Fibroblast of lung (primary cell): ENCODE measurements around the gene FEZF2.

Experiments
- EZH2 ChIP-seq: IDR thresholded peaks from 2 replicates; pipeline ENCODE4 v1.5.1; 2012; ENCODE audit warnings: low read length, control low read depth, mild to moderate bottlenecking; ENCODE audit errors: missing control alignments
- TF ChIP-seq, protein P1 (sequence below), 2 donors: IDR thresholded peaks in 1 of 2; conservative IDR thresholded peaks in 1 of 2; 1 replicate in 1 of 2; 2 replicates in 1 of 2; pipeline ENCODE4 v1.5.1; 2011 to 2012; ENCODE audit warnings: low read length in 2 of 2, control low read depth in 1 of 2, inconsistent platforms in 1 of 2, low read depth in 1 of 2, mild to moderate bottlenecking in 1 of 2

DNA sequence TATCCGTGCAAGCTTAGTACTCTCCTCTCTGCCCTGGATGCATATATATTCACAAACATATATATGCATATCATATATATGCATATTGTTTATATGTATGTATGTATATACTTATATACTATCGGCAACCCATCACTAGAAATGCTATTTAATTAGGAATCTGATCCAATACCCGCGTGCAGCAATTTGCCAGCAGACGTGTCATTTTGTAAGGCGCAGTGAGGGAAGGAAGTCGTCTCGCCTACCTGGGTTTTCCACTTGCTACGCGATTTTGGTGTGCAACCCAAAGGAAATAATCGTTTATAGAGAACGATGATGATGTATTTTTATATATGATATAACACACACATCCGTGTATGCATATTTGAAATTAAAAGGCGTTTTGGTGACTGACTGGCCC is 5.6 kb upstream of the FEZF2 start:
- TF ChIP-seq, protein P1, sequence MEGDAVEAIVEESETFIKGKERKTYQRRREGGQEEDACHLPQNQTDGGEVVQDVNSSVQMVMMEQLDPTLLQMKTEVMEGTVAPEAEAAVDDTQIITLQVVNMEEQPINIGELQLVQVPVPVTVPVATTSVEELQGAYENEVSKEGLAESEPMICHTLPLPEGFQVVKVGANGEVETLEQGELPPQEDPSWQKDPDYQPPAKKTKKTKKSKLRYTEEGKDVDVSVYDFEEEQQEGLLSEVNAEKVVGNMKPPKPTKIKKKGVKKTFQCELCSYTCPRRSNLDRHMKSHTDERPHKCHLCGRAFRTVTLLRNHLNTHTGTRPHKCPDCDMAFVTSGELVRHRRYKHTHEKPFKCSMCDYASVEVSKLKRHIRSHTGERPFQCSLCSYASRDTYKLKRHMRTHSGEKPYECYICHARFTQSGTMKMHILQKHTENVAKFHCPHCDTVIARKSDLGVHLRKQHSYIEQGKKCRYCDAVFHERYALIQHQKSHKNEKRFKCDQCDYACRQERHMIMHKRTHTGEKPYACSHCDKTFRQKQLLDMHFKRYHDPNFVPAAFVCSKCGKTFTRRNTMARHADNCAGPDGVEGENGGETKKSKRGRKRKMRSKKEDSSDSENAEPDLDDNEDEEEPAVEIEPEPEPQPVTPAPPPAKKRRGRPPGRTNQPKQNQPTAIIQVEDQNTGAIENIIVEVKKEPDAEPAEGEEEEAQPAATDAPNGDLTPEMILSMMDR (conservative IDR thresholded peaks at IDR 0.05 in 1 of 2, IDR thresholded peaks at IDR 0.05 in 1 of 2; ENCODE audit: low read depth in 1 of 2, low read length in 2 of 2), result no peak
- TF ChIP-seq EZH2, result no peak
